ENCODE measurements around the gene PHAF1. TPM values are rescaled to one million over a fixed set of nuclear protein-coding genes. Genes with fewer than 3 reads are reported as not detected.

PHAF1 gene
- total and polyA plus RNA-seq, 9 of the 15 experiments (the other 6 are each of a cell fraction or from before 2014, with no cell fraction given), result 5.1 to 25.4 (median 13.8) TPM

DNA sequence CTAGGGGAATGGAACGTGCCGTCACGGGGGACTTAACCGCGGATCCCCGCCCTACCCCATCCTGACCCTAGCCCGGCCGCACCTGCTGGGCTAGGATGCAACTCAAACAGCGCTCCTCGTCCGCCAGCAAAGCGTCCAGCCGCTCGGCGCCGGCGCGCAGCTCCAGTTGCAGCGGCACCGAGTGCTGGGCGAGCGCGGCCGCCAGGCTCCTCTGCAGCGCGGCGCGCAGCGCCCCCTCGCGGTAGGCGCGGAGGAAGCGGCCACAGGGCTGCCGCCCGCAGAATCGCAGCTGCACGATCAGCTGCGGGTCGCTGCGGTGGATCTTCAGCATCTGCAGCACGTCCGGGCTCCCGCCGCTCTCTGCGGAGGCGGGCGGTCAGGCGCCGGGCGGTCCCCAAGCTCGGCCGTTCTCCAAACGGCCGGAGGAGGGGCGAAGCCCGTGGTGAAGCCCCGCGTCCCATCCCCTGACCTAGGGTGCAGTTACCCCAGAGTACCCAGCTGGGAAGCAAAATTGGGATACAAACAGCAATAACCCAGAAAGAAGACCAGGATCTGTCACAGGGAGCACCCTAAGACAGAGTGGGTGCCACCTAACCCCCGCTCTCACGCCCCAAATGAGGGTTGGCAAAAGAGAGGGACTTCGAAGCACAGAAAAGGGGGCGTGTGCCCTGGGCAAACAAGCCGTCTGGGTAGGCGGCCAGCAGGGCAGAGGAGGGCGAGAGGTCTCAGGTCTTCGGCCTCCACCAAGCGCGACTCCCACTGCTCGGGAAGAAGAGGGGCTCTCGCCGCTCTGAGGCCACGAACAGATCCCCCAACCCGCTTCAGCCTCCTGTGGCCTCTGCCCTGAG, 45.8 kb downstream of the PHAF1 start (continued):
- TF ChIP-seq MITF (IDR thresholded peaks at IDR 0.05) (no peak), ZNF274 (IDR thresholded peaks at IDR 0.05; ENCODE audit: borderline replicate concordance, low read depth, low read length) (no peak), ZNF408 (CRISPR knock-in tag; IDR thresholded peaks at IDR 0.05; ENCODE audit: low read depth) (no peak), ZNF280A (IDR thresholded peaks at IDR 0.05; ENCODE audit: low read depth, partially characterized antibody) (no peak), FOXP1 (CRISPR knock-in tag; IDR thresholded peaks at IDR 0.05) (0 out of 2 replicates have a peak, but pooled peaks have one; percentile 35), ETS2 (tag; IDR thresholded peaks at IDR 0.05; ENCODE audit: borderline replicate concordance, poor library complexity, severe bottlenecking) (no peak), BCLAF1 (IDR thresholded peaks at IDR 0.05; ENCODE audit: borderline replicate concordance in 1 of 2, control insufficient read depth in 1 of 2, low read depth in 2 of 2, low read length in 1 of 2) (no peak), CBFB (CRISPR knock-in tag; IDR thresholded peaks at IDR 0.05) (no peak), ZNF644 (tag; IDR thresholded peaks at IDR 0.05; ENCODE audit: low read depth) (no peak), STAT5A (IDR thresholded peaks at IDR 0.05; ENCODE audit: borderline replicate concordance, low read length) (no peak), CHD2 (IDR thresholded peaks at IDR 0.05; ENCODE audit: low read depth, low read length) (no peak), DMBX1 (CRISPR knock-in tag; IDR thresholded peaks at IDR 0.05; ENCODE audit: borderline replicate concordance) (no peak), NCOA4 (IDR thresholded peaks at IDR 0.05; ENCODE audit: partially characterized antibody) (no peak), TFAP4 (CRISPR knock-in tag; IDR thresholded peaks at IDR 0.05; ENCODE audit: borderline replicate concordance) (peak; percentile 95)
- TF ChIP-seq, protein P1, sequence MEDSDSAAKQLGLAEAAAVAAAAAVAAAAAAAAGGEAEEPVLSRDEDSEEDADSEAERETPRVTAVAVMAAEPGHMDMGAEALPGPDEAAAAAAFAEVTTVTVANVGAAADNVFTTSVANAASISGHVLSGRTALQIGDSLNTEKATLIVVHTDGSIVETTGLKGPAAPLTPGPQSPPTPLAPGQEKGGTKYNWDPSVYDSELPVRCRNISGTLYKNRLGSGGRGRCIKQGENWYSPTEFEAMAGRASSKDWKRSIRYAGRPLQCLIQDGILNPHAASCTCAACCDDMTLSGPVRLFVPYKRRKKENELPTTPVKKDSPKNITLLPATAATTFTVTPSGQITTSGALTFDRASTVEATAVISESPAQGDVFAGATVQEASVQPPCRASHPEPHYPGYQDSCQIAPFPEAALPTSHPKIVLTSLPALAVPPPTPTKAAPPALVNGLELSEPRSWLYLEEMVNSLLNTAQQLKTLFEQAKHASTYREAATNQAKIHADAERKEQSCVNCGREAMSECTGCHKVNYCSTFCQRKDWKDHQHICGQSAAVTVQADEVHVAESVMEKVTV (CRISPR knock-in tag; IDR thresholded peaks at IDR 0.05), result peak; percentile 72

All from K562 (cell line).